Glomerular endothelial cell (primary cell): ENCODE results near the gene TMEM225B. TPM values are rescaled to one million over a fixed set of nuclear protein-coding genes. Genes with fewer than 3 reads are reported as not detected.
"Not testable (repeated sequence)": the region's sequence is repeated elsewhere in the genome, so short reads cannot be mapped to it uniquely, and the experiment has no call there.

Source experiments
- DNase-seq: peaks from one replicate; pipeline ENCODE4 v3.0.0-alpha.2; 2011; ENCODE audit warnings: low read depth, low spot score; ENCODE audit errors: extremely low read depth
- total RNA-seq: library from RNA; depleted of rRNA; stranded (reverse); fragments of >200 nt; gene quantifications from 2 replicates; pipeline ENCODE4 v1.2.3, GENCODE V29; 2015

Gene TMEM225B
- total RNA-seq, 1 donor from 2014 or later, result not detected

DNA sequence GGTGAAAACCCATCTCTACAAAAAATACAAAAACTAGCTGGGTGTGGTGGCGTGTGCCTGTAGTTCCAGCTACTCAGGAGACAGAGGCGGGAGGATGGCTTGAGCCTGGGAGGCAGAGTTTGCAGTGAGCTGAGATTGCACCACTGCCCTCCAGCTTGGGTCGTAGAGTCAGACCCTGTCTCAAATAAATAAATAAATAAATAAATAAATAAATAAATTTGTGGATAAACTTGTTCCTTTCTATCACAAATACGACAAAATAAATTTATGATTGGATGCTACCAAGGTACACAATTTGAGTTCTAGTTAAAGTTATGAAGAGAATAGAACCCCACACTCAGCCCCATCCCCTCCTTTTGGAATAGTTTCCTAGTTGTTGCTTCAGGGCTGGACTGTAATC lies 55.2 kb downstream of the TMEM225B start:
- DNase-seq, result not testable (repeated sequence)

DNA sequence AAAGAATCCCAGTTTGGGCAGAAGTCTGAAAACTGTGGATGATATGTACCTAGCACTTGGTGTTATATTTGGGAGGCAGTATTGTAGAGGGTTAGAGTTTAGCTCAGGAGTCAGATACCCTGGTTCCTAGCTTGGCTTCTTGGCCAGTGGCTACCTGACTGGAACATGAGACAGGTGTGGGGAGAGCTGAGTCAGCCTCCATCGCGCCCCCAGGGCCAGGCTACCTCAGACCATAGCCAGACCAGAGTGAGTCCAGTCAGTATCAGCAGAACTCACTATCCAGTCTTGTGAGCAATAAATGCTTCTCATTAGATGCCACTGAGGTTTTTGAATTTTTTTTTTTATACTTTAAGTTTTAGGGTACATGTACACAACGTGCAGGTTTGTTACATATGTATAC lies 55.7 kb downstream of the TMEM225B start:
- DNase-seq, result no peak

DNA sequence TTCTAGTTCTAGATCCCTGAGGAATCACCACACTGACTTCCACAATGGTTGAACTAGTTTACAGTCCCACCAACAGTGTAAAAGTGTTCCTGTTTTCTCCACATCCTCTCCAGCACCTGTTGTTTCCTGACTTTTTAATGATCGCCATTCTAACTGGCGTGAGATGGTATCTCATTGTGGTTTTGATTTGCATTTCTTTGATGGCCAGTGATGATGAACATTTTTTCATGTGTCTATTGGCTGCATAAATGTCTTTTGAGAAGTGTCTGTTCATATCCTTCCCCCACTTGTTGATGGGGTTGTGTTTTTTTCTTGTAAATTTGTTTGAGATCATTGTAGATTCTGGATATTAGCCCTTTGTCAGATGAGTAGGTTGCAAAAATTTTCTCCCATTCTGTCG lies 56.6 kb downstream of the TMEM225B start:
- not testable (repeated sequence) for DNase-seq

DNA sequence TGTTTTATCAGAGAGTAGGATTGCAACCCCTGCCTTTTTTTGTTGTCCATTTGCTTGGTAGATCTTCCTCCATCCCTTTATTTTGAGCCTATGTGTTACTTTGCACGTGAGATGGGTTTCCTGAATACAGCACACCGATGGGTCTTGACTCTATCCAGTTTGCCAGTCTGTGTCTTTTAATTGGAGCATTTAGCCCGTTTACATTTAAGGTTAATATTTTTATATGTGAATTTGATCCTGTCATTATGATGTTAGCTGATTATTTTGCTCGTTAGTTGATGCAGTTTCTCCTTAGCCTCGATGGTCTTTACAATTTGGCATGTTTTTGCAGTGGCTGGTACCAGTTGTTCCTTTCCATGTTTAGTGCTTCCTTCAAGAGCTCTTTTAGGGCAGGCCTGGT lies 59.8 kb downstream of the TMEM225B start:
- not testable (repeated sequence) for DNase-seq

Other genes starting within 250 kb of the TMEM225B start
- gene ARPC1B, start 223.5 kb upstream of the TMEM225B start, total RNA-seq, result 509 and 602 TPM in 2 replicates
- 105 and 109 TPM in 2 replicates for gene PDAP1, start 189.7 kb upstream of the TMEM225B start, total RNA-seq
- 82.7 and 94.0 TPM in 2 replicates for gene BUD31, start 189.3 kb upstream of the TMEM225B start, total RNA-seq
- 7.6 and 14.3 TPM in 2 replicates for gene PTCD1, start 159.5 kb upstream of the TMEM225B start, total RNA-seq
- gene CPSF4, start 159.3 kb upstream of the TMEM225B start, total RNA-seq, result 19.0 and 28.9 TPM in 2 replicates
- gene ATP5MF, start 132.1 kb upstream of the TMEM225B start, total RNA-seq, result 876 and 1,855 TPM in 2 replicates
- gene ZNF789, start 125.4 kb upstream of the TMEM225B start, total RNA-seq, result 4.7 and 11.4 TPM in 2 replicates
- 19.0 and 39.2 TPM in 2 replicates for gene ZNF394, start 98.0 kb upstream of the TMEM225B start, total RNA-seq
- gene ZKSCAN5, start 93.6 kb upstream of the TMEM225B start, total RNA-seq, result 8.8 and 11.7 TPM in 2 replicates
- 3.2 and 3.8 TPM in 2 replicates for gene FAM200A, start 46.2 kb upstream of the TMEM225B start, total RNA-seq
- gene ZNF655, start 39.6 kb upstream of the TMEM225B start, total RNA-seq, result 11.3 and 12.7 TPM in 2 replicates
- gene ZSCAN25, start 18.7 kb downstream of the TMEM225B start, total RNA-seq, result 7.1 and 11.3 TPM in 2 replicates
- 0.10 TPM in 1 of 2 replicates, not detected in the other for gene CYP3A5, start 81.7 kb downstream of the TMEM225B start, total RNA-seq
- gene CYP3A7, start 136.9 kb downstream of the TMEM225B start, total RNA-seq, result not detected in 2 replicates
- gene CYP3A4, start 185.9 kb downstream of the TMEM225B start, total RNA-seq, result not detected in 2 replicates
- gene CYP3A43, start 229.7 kb downstream of the TMEM225B start, total RNA-seq, result not detected in 2 replicates